Left colon (tissue), 2 donors: ENCODE results near the gene TENM4. TPM values are rescaled to one million over a fixed set of nuclear protein-coding genes. Genes with fewer than 3 reads are reported as not detected.

Experiments used
- ATAC-seq: fragments of 200-7000 bp; cut with Tn5 transposase; one replicate; pipeline ENCODE4 v1.9.1; 2020; ENCODE audit warnings: mild to moderate bottlenecking, moderate library complexity
- DNase-seq, 2 donors: peaks; one replicate each; pipeline ENCODE4 v3.0.0-alpha.2; 2020
- intact Hi-C, 2 donors: fragments of 100-400 bp; cut with DNase I in 1 of 2; cut with micrococcal nuclease in 1 of 2; formaldehyde crosslinking; loops; one replicate each; pipeline versions ENCODE4 v1.11.2 to v1.14.0; 2022; cut with DNase I, micrococcal nuclease
- total RNA-seq, 2 donors: library from RNA; stranded (reverse); fragmentation: NEBNext Ultra II Directional; extraction: Animal tissue kit (Norgen Biotek cat#: 25700); gene quantifications; one replicate each; pipeline ENCODE4 v1.2.1, GENCODE V29; 2021
- donor health status: DM: no; HTN: no; CAD: no.
- donor health status: DM: yes; HTN: yes; CAD: no.

TENM4 gene
- total RNA-seq, 2 donors from 2014 or later = 0.92 to 1.7 TPM

- ATAC-seq = no peak
- intact Hi-C loops = no loop called here
- DNase-seq = no peak
These were observed 15.7 kb upstream of the TENM4 start for GRCh38 chr11:79456501-79456900.

GRCh38 chr11:79453617-79454016, 12.8 kb upstream of the TENM4 start:
- intact Hi-C loops = no loop called here
- DNase-seq (no peak), ATAC-seq (no peak)

- DNase-seq (no peak), ATAC-seq (no peak)
- intact Hi-C loops = no loop called here
These were observed 8.2 kb upstream of the TENM4 start for GRCh38 chr11:79449040-79449439.

- intact Hi-C loops = no loop called here
- DNase-seq (no peak), ATAC-seq (no peak)
These were observed 6.4 kb upstream of the TENM4 start for GRCh38 chr11:79447038-79447786.

GRCh38 chr11:79444923-79445322, 4.1 kb upstream of the TENM4 start:
- intact Hi-C loops = no loop called here
- ATAC-seq = no peak
- DNase-seq = no peak

GRCh38 chr11:79441461-79441875, 638 bp upstream of the TENM4 start:
- intact Hi-C loops = no loop called here
- no peak for DNase-seq

GRCh38 chr11:79439886-79440570, 802 bp downstream of the TENM4 start:
- intact Hi-C loops = no loop called here
- ATAC-seq (peak; percentile 13), DNase-seq (peak in 1 of 2 donors; percentile 12)

More at GRCh38 chr11:79441461-79441875, 638 bp upstream of the TENM4 start:
- ATAC-seq = no peak

GRCh38 chr11:79439410-79439885, 1.4 kb downstream of the TENM4 start:
- DNase-seq (no peak), ATAC-seq (no peak)

GRCh38 chr11:79438631-79439409, 2.0 kb downstream of the TENM4 start:
- no peak for ATAC-seq
- intact Hi-C loops = no loop called here
- peak in 1 of 2 donors; percentile 21 for DNase-seq

More at GRCh38 chr11:79439410-79439885, 1.4 kb downstream of the TENM4 start:
- intact Hi-C loops = no loop called here

GRCh38 chr11:79437981-79438630, 2.7 kb downstream of the TENM4 start:
- ATAC-seq (no peak), DNase-seq (no peak)
- intact Hi-C loops = no loop called here

- ATAC-seq (peak; percentile 63), DNase-seq (peak; percentile 26 to 54)
- intact Hi-C loops = no loop called here
These were observed 3.4 kb downstream of the TENM4 start for GRCh38 chr11:79437278-79437980.

- no peak for ATAC-seq
- DNase-seq = no peak
- intact Hi-C loops = no loop called here
These were observed 3.9 kb downstream of the TENM4 start for GRCh38 chr11:79436919-79437277.

- intact Hi-C loops = no loop called here
- ATAC-seq (no peak), DNase-seq (no peak)
These were observed 6.5 kb downstream of the TENM4 start for GRCh38 chr11:79434283-79434682.

- no peak for DNase-seq
- intact Hi-C loops = no loop called here
- no peak for ATAC-seq
These were observed 8.7 kb downstream of the TENM4 start for GRCh38 chr11:79432138-79432537.

GRCh38 chr11:79431535-79431934, 9.3 kb downstream of the TENM4 start:
- DNase-seq = no peak
- no peak for ATAC-seq
- intact Hi-C loops = no loop called here

GRCh38 chr11:79430280-79430679, 10.6 kb downstream of the TENM4 start:
- ATAC-seq = no peak
- intact Hi-C loops = no loop called here
- no peak for DNase-seq

GRCh38 chr11:79428406-79428805, 12.4 kb downstream of the TENM4 start:
- intact Hi-C loops = no loop called here
- no peak for DNase-seq
- no peak for ATAC-seq

- ATAC-seq (no peak), DNase-seq (no peak)
- intact Hi-C loops = no loop called here
These were observed 13.1 kb downstream of the TENM4 start for GRCh38 chr11:79427611-79428327.
